HG03060 (cell line): ENCODE results near the gene UTP14C.
A peak's percentile ranks its signal among the peaks of the same experiment; 100 is the strongest.
"Not testable (repeated sequence)": the region's sequence is repeated elsewhere in the genome, so short reads cannot be mapped to it uniquely, and the experiment has no call there.

Experiments used
- ATAC-seq: cut with Tn5 transposase; IDR thresholded peaks from one replicate; pipeline ENCODE4 v1.9.1; 2021; ENCODE audit warnings: low read depth, moderate number of reproducible peaks; ENCODE audit not compliant: unreplicated experiment

UTP14C gene

DNA sequence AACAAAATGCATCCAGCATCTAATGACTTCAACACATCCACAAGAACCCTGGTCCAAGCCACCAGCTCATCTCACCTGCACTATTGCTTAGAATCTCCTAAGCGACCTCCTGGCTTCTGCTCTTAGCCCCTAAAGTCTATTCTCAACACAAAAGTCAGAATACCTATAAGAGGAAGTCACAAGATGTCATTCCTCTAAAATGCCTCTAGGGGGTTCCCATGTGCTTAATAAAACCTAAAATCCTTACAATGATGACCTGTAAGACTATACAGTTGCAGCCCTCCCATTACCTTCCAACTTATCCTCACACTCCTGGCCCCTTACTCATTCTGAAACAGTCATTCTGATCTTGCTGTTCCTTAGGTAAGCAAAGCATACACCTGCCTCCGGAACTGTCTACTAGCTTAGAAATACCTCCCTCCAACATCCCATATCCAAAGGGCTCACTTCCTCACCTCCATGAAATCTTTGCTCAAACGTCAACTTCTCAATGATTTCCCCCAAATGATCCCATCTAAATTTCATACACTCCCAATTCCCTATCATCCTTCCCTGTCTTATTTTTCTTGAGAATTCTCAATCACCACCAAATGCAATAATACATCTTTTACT, 23.3 kb upstream of the UTP14C start:
- peak; percentile 73 for ATAC-seq

DNA sequence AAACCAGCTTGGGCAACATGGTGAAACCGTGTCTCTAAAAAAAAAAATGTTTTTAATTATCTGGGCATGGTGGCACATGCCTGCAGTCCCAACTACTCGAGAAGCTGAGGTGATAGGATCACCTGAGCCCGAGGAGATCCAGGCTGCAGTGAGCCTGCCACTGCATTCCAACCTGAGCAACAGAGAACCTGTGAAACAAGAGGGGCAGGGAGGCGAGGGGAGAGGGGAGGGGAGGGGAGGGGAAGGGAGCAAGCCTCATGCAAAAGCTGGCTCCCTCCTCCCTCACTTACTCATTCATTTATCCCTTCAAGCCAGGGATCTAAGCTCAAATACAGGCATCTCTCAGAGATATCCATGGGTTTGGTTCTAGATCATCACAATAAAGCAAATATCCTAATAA, 22.1 kb upstream of the UTP14C start:
- no peak for ATAC-seq

DNA sequence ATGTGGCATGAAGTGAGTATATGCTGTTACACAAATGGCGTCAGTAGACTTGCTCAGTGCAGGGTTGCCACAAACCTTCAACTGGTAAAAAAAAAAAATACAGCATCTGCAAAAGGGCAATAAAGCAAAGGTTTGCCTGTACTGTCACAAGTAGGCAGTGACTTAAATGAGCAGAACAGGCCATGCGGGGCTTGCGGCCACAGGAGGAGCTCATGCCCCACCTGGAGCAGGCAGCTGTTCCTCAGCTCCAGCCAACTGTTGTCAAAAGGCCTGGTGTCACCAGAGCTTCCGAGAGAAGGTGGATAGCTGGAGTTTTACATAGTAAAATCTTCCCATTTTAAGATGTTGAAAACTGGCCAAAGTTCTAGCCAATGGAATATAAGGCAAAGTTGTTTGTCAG, 20.9 kb upstream of the UTP14C start:
- ATAC-seq = no peak

DNA sequence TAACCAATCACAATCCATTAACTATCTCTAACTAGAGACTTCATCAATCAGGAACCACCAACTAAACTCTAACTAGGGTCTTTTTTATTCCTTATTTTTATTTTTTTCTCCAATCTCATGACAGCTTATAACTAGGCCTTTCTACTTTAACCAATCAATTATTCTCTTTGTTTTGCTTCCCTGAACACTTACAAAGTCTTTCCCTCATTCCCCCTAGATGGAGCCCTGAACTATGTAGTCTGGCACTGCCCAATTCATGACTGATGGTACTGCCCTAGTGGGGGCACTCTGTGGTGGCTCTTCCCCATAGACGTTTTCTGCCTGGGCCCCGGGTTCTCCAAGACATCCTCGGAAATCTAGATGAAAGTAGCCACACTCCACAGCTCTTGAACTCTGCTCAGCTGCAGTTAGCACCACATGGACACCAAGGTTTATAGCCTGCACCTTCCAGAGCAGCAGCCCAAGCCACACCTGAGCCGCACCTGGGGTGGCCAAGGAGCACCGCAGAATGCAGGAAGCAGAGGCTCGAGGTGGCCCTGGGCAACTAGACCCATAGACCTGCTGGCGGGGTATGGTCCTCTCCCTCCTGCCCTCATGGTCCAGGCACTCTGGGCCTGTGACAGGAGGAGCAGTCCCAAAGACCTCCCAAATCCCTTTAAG, 19.9 kb upstream of the UTP14C start:
- ATAC-seq = no peak

DNA sequence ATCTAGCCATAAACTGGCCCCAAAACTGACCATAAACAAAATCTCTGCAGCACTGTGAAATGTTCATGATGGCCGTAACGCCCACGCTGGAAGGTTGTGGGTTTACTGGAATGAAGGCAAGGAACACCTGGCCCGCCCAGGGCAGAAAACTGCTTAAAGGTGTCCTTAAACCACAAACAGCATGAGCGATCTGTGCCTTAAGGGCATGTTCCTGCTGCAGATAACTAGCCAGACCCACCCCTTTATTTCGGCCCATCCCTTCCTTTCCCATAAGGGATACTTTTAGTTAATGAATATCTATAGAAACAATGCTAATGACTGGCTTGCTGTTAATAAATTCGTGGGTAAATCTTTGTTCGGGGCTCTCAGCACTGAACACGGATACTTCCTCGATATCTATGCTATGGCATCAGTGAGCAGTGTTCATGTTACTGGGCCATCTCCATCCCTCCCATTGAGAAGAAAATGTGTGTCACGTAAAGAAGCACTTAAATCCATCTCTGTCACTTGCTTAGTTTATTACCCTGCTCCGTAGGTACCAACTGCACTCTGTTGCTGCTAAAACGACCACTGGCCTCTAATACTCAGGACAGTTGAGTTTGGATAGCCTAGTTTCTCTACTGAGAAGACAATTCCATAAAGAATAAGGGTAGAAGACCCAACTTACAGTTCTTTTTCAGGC, 18.5 kb upstream of the UTP14C start:
- ATAC-seq = no peak

DNA sequence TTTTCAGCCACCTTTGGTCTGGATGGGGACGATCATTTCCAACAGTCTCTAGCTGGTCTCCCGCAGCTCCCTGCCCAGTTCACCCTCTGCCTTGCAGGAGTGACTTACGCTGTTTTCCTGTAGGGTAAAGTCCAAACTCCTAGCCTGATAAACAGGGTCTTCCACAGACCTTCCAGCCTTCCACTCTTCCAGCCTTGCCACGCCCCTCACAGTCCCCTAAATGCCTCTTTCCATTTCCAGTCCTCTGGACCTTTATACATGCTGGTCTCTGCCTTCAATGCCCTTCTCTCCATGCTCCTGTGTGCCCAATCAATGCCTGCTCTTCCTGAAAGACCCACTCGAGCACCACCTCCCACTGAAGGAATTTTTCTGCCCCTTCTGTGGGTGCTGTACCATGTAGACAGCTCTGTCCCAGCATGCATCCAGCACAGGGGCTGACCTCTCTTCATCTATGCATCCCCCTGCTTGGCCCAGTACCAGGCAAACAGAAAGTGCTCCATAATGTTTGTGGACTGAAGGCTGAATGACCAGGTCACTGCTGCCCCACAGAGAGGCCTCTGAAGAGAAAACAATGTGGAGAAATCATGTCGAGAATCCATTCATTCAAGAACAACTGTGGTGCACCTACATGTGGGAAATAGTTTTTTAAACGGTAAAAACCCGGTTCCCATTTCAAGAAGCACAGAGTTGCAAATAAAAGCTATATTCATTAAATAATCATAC, 17.8 kb upstream of the UTP14C start:
- no peak for ATAC-seq

DNA sequence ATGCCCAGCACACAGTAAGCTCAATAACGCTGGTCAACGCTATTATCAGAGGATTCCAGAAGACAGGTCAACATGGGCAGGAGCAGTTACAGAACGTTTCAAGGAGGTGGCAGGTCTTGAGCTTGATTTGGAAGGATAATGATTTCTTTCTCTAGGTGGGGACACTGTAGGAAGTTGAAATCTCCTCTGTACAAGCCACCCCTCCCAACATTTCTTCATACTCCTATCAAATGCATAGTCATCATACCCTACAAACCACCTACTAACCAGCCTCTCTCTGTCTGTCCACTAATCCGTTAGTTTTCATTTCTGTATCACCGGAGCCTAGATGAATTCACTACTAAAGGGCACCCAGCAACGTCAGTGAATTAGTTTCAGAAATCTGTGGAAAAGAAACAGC, 14.5 kb upstream of the UTP14C start:
- ATAC-seq = no peak

DNA sequence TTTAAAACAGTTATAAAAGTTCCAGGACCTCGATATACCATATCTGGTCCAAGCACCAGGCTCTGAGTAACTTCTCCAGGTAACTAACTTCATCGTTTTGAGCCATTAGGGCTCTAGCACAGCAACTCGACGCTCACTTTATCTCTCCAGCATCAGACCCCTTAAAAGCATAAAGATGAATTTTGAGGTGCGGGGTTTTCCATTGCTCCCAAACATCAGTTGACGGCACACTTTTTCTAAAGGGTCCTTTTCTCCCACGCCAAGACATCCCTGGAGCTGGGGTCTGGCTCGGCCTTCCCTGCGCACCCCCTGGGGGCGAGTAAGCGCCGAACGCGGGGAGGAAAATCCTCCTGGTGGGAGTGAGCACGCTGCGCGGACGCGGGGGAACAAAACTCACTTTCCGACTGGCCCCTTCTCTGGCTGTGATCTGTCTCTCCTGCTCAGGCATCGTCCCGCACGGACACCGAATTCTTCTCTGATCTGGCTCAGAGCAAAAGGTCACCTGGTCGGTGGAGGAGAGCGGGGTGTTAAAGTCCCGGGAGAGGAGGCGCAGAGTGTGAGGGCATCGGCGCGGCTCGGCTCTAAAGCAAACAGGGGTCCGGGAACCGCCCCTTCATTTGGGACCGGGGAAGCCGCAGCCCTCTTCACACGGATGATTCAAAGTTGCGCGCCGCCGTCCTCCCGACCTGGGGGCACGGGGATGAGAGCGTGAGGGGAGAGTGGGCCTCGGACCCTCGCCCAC, 13.4 kb upstream of the UTP14C start, which contains the start of gene ATP7B:
Gene ATP7B (minus strand): TSS at position 561 of the 742 bp plus-strand sequence. CDS start 113 bp downstream, at position 448.
- no peak for ATAC-seq

DNA sequence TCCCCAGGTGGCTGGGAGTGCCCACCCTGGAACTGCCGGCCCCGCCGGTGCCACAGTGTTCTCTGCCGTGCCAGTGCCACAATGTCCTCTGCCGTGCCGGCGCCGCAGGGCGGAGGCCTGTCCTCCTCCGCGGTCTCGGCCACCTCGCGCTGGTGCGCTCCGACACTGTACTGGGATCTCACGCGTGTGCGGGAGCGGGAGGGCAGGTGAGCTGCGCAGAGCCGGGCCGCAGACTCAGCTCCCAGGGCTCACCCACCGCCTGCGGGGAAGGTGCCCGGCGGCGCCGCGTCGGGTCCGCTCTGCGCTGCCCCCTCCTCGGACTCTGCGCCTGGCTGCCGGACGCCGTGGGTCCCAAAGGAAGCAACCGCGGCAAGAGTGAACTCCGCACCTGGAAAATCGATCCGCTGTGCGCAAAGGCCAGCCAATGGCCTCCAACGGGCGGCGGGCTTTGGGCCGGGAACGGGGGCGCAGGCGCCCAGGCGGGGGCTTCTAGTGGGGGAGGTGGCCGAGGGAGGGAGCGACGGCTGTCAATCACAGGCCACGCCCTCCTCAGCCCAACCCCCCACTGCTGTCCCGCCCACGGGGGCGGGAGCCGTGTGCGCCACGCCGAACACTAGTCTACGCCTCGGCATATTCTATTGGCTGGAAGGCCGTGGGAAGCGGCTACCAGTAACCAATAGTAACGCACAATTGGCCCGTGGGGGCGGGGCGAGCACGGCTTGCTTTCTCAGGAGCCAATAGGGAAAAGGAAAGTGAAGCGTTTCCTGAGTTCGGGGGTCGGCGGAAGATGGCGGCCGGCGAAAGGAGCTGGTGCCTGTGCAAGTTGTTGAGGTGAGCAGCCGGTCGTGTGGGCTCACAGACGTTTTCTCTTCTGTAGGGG, 12.6 kb upstream of the UTP14C start, which contains the start of gene ALG11:
Gene ALG11 (plus strand): TSS at position 767 of the 880 bp plus-strand sequence. CDS start 21 bp downstream, at position 788.
- ATAC-seq = peak; percentile 98

DNA sequence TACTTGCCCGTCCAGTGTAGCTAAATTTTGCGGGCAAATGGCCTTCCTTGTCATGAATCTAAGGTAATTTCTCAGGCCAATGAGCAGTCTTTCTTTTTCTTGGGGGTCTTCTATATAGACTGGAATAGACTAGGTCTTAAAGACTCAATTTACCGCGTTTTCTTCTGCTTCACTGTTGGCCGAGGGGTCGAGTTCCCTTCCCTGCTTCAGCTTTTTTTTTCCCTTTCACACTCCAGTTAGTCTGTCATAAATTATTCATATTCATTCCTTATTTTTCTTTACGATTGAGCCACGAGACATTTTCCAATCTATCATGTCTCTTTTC, 12.0 kb upstream of the UTP14C start:
- ATAC-seq = no peak

DNA sequence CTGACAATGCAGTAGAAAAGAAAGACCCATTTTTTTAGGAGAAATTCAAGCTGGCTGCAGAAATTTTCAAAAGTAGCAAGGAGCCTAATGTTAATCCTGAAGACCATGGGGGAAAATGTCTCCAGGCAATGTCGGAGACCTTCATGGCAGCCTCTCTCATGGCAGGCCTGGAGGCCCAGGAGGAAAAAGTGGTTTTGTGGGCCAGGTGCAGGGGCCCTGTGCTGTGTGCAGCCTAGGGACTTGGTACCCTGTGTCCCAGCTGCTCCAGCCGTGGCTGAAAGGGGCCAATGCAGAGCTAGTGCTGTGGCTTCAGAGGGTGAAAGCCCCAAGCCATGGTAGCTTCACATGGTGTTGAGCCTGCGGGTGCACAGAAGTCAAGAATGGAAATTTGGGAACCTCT, 8.2 kb upstream of the UTP14C start:
- no peak for ATAC-seq

DNA sequence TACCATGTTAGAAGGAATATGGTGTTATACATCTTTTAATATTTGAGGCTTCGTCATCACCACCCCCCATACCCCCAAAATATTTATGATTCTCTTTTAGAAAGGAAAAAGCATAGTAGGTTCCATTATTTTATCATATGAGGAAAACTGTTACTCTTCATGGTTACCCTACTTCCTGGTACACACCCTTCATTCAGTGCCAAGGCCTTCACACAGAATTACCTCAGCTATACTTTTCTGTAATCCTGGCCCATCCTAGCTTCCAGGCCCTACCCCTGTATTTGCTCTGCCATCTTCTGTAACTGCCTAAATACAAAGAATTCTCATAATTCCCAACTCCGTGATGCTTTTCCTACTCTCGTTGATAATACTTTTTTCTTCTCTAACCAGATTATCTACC, 4.3 kb upstream of the UTP14C start:
- ATAC-seq = no peak

DNA sequence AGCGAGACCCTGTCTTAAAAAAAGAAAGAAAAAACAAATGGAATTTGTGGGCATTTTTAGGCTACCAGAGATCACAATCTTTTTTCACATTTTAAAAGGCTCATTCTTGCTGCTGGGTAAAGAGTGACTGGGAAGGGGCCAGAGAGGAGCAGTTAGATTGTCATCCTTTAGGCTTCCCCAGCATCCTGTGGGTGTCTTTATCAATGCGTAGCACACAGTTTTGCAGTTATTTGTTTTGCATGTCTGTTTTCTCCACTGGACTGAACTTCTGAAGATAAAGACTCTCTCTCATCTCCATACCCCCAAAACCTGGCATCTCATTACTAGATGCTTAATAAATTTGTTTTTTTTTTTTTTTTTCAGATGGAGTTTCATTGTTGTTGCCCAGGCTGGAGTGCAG, 2.1 kb upstream of the UTP14C start:
- ATAC-seq = no peak

DNA sequence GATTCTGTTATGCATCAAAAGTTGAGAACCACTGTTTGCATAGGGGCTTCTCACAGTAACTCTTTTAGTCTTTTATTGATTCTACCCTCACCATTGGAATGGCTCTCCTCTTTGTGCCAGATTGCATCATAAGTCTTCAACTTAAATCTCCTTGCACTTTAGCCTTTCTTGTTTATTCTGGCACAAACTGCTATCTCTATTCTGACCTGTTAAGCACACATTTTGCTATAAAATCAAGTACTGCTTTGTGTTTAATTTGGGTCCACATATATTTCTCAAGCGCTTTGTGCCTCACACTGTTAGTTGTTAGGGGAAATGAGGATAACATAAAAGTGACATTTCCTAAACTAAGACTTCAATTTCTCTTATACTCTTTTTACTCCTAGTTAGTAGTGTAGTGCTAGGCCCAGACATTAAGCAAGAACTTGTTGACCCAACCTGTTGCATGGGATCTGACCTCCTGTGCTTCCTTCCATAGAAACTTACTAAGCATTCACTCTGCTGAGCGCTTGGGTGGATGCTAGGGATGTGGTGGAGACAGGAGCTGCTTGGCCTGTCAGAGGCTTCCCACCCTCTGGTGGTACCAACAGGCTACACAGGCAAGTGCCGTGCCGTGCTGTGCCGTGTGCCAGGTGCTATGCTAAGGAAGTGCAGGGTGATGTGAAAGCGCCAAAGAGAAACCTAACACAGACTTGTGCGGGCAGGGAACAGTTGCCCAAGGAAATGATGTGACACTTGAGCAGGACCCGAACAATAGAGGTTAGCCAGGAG, 1.2 kb downstream of the UTP14C start:
- no peak for ATAC-seq

DNA sequence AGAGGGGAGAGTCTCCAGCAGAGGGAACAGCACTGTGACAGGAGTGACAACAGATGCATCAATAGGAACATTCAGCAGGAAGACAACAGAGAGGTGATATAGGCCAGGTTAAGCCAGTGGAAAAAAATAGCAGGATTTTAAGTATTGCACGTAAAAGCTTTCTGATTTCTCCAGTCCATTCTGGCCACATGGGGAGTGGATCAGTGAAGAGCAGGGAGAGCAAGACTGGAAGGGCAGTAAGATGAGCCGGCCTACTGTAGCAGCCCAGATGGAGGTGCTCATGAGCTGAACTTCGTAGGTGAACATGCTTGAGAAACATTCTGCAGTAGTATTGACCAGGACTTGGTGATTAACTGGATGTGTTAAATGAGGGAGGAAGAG, 1.7 kb downstream of the UTP14C start:
- ATAC-seq = no peak

DNA sequence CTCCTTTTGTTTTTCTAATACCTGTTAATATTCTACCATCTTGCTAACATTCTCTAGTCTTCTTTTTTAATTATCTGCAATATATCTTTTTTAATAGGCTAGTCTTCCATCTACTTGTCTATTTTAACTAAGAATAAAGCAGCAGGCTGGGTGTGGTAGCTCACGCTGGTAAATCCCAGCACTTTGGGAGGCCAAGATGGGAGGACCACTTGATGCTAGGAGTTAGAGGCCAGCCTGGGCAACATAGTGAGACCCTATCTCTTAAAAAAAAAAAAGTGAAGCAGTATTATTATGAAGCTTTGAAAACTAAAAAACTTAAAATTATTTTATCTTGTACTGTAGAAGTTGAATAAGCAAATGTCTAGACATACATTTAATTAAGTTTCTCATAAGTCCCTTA, 3.3 kb downstream of the UTP14C start:
- ATAC-seq = no peak

DNA sequence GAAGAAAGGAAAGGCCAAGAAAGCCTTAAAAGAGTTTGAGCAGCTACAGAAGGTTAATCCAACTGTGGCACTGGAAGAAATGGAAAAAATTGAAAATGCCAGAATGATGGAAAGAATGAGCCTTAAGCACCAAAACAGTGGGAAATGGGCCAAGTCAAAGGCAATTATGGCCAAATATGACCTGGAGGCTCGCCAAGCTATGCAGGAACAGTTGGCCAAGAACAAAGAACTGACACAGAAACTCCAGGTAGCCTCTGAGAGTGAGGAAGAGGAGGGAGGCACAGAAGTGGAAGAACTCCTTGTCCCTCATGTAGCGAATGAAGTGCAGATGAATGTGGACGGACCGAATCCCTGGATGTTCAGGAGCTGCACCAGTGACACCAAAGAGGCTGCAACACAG, 5.1 kb downstream of the UTP14C start:
- ATAC-seq = no peak

DNA sequence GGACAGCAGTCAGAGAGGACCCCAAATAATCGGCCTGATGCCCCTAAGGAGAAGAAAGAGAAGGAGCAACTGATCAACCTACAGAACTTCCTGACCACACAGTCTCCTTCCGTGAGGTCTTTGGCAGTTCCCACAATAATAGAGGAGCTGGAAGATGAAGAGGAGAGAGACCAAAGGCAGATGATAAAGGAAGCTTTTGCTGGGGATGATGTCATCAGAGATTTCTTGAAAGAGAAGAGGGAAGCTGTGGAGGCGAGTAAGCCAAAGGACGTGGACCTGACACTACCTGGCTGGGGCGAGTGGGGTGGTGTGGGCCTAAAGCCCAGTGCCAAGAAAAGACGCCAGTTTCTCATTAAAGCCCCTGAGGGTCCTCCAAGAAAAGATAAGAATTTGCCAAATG, 5.9 kb downstream of the UTP14C start:
- not testable (repeated sequence) for ATAC-seq

DNA sequence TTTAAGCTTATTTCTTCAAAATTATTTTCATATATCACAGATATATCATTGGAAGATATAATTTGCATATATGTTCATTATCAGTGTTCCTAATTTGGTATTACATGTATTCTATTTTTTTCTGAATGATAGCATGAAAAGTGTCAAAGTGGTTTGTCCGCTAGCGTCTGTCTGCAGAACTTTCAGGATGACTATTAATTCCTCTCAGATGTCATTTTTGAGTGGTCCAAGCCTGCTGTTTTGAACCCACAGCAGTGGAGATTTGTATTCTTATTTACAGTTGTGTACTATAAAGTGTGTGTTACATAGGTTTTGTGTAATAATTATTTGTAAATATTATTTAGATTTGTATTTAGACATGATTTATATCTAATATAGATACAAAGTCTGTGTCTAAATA, 8.5 kb downstream of the UTP14C start:
- ATAC-seq = no peak
